Frontal cortex (tissue), 4 donors: Measurements from ENCODE around the gene MAML3. TPM values are rescaled to one million over a fixed set of nuclear protein-coding genes. Genes with fewer than 3 reads are reported as not detected.

Experiments
- DNase-seq, 2 donors: peaks; one replicate each; pipeline ENCODE4 v3.0.0; 2012; ENCODE audit warnings: low spot score in 2 of 2
- FAIRE-seq: peaks from 2 replicates; lab custom pipeline; 2012; peaks lifted over from hg19 to GRCh38; lab: Jason Lieb, UNC
- total RNA-seq: library from RNA; depleted of rRNA; stranded (reverse); fragments of >200 nt; gene quantifications from one replicate; pipeline ENCODE4 v1.2.3, GENCODE V29; 2014
- donor health status: control.
- donor health status: control.
- donor health status: control.

MAML3 gene
- total RNA-seq, 1 donor from 2014 or later, result 7.7 TPM

DNA sequence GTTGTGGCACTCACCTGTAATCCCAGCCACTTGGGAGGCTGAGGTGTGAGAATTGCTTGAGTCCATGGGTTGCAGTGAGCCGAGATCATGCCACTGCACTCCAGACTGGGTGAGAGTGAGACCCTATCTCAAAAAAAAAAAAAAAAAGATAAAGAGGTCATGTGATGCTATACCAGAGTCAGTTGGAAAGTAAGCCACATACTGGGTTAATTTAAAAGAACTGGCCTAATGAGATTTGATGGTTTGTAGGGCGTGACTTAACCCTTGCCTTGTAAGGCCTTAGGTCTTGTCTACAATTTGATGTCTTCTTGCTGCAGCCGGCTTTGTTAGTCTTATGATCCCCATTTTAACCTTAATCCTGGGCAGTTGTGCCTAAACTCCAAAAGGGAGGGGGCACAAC lies 483.2 kb downstream of the MAML3 start:
- DNase-seq (no peak), FAIRE-seq (no peak)

- no peak for DNase-seq
- FAIRE-seq, result no peak
These were observed 484.1 kb downstream of the MAML3 start for GRCh38 chr4:139669890-139670289.

DNA sequence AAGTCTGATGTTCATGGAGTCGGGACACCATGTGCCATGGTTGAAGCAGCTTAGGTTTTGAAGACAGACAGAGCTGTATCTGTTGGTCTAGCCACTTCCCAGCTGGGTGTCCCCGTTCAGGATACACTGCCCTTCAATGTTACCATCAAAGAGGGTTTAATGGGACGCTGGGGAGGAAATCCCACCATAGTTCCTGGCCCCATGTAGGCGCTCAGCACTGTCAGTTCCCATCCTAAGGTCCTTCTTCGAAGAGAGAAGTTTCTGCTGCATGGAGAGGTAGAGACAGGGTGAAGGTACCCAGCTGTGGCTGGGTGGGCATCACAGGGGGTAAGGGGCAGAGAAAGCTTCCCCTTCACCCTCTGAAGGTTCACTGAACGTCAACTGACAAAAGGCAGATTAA lies 484.6 kb downstream of the MAML3 start:
- FAIRE-seq (no peak), DNase-seq (no peak)

DNA sequence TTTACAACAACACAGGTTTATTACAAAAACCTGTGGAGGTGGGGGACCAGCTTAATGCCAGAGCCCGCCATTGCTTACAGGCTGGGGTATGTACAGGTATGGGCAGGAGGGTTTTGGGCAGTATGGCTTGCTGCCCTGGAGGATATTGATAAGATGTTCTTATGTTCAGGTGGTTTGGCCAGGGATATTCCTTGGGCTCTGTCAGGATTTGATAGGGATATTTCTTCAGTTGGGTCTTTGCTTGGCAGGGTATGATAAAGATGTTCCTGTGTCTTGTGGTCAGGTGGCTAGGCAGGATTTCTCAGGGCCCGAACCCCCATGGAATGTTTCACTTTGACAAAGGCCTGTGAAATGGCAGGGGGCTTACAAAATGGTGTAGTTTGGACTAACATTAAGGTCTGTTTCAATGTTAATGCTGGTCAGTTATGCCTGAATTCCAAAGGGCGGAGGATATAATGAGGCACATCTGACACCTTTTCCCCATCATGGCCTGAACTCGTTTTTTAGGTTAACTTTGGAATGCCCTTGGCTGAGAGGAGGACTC lies 485.3 kb downstream of the MAML3 start:
- DNase-seq (no peak), FAIRE-seq (no peak)

DNA sequence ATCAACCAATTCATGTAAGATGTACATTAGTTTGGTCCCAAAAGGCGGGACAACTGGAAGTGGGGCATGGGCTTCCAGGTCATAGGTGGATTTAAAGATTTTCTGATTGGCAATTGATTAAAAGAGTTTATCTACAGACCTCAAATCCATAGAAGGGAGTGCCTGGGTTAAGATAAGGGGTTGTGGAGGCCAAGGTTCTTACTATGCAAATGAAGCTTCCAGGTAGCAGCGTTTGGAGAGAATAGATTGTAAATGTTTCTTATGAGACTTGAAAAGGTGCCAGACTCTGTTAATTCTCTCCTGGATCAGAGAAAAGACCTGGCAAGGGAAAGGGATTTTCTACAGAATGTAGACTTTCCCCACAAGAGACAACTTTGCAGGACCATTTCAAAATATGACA lies 485.9 kb downstream of the MAML3 start:
- no peak for DNase-seq
- no peak for FAIRE-seq

Other genes with a start within 250 kb of the MAML3 start
- 104 TPM for gene SCOC, start 219.5 kb upstream of the MAML3 start, total RNA-seq